GM23248 (cell line): ENCODE measurements around the gene SH3BGR.

Experiments used
- EZH2 ChIP-seq: fragments of 200-600 bp; sonication (generic); IDR thresholded peaks from 2 replicates; pipeline ENCODE4 v1.6.1; 2018; ENCODE audit warnings: antibody characterized with exemption, mild to moderate bottlenecking; ENCODE audit not compliant: insufficient read depth, poor library complexity, severe bottlenecking
- EZH2phosphoT487 ChIP-seq: fragments of 200-600 bp; sonication (generic); IDR thresholded peaks from 2 replicates; pipeline ENCODE4 v1.6.1; 2018; ENCODE audit warnings: antibody characterized with exemption, moderate library complexity, mild to moderate bottlenecking, low read depth; ENCODE audit not compliant: insufficient read depth

DNA sequence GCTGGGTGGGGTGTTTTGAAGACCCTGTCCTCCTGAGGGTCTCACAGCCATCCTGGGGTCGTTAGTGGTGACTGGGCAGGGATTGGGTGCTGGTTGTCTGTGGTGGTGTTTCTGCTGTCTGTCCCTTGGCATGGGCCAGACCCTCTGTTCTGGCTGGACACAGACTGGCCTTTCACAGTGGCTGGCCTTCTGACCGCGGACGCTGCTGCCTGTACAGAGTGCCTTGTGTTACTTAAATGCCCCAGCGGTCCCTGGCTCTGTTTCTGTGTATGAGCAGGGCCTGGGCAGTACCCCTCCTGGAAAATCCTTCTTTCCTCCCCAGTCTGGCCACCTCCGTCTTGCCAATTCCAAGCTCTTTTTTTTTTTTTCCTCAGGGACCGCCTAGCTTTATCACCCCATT is 50.9 kb downstream of the SH3BGR start:
- no peak for TF ChIP-seq EZH2
- TF ChIP-seq EZH2phosphoT487, result no peak
